Kidney (tissue), 14 donors: ENCODE results near the gene TNRC6A. TPM values are rescaled to one million over a fixed set of nuclear protein-coding genes. Genes with fewer than 3 reads are reported as not detected.

Experiments
- DNase-seq, 5 donors: peaks; one replicate each; pipeline ENCODE4 v3.0.0-alpha.2; 2013 to 2020
- FAIRE-seq: peaks from 2 replicates; lab custom pipeline; 2012; peaks lifted over from hg19 to GRCh38; lab: Jason Lieb, UNC
- H3K27ac ChIP-seq, 2 donors: one replicate each; pipeline ENCODE4 v1.7.0; 2013; ENCODE audit warnings: low read depth in 2 of 2, low read length in 2 of 2, inconsistent platforms in 1 of 2
- H3K27me3 ChIP-seq: one replicate; pipeline ENCODE4 v1.7.1; 2013; ENCODE audit warnings: low read length, inconsistent platforms; ENCODE audit not compliant: control insufficient read depth, insufficient read depth
- H3K36me3 ChIP-seq, 3 donors: one replicate each; pipeline versions ENCODE4 v1.7.0 to v1.7.1; 2013; ENCODE audit warnings: low read length in 3 of 3, control low read depth in 1 of 3, inconsistent platforms in 1 of 3; ENCODE audit not compliant: insufficient read depth in 3 of 3, control insufficient read depth in 2 of 3
- H3K4me1 ChIP-seq, 3 donors: one replicate each; pipeline versions ENCODE4 v1.7.0 to v1.7.1; 2013; ENCODE audit warnings: low read length in 3 of 3, inconsistent platforms in 1 of 3, low read depth in 1 of 3; ENCODE audit not compliant: control insufficient read depth in 2 of 3, insufficient read depth in 2 of 3
- H3K4me3 ChIP-seq, 3 donors: one replicate each; pipeline versions ENCODE4 v1.7.0 to v1.8.1; 2013; ENCODE audit warnings: low read length in 3 of 3, control low read depth in 1 of 3, inconsistent platforms in 1 of 3
- H3K9ac ChIP-seq, 3 donors: one replicate each; pipeline versions ENCODE4 v1.7.0 to v1.7.1; 2013; ENCODE audit warnings: low read length in 3 of 3, control low read depth in 1 of 3, inconsistent platforms in 1 of 3
- H3K9me3 ChIP-seq, 3 donors: one replicate each; pipeline versions ENCODE4 v1.7.0 to v1.7.1; 2013; ENCODE audit warnings: low read length in 3 of 3, control low read depth in 1 of 3, inconsistent platforms in 1 of 3; ENCODE audit not compliant: control insufficient read depth in 2 of 3, insufficient read depth in 1 of 3
- intact Hi-C: fragments of 100-400 bp; cut with DNase I; formaldehyde crosslinking; loops from one replicate; pipeline ENCODE4 v1.11.1; 2022
- polyA plus RNA-seq: library from polyadenylated mRNA; stranded (reverse); fragments of 350-450 nt; fragmentation: Illumina TruSeq; extraction: RNeasy Lipid Tissue Mini Kit (QIAGEN cat#74804); gene quantifications from one replicate; pipeline ENCODE4 v1.2.3, GENCODE V29; 2014; ENCODE audit warnings: low read depth, low replicate concordance; ENCODE audit not compliant: insufficient read depth
- total RNA-seq: library from RNA; stranded (reverse); fragmentation: NEBNext Ultra II Directional; extraction: Animal tissue kit (Norgen Biotek cat#: 25700); gene quantifications from one replicate; pipeline ENCODE4 v1.2.1, GENCODE V29; 2021
- TF ChIP-seq, protein P1 (sequence below): IDR thresholded peaks from 3 replicates; pipeline ENCODE4 v1.5.1; 2012; ENCODE audit warnings: mild to moderate bottlenecking, moderate library complexity, borderline replicate concordance; ENCODE audit not compliant: insufficient read depth; ENCODE audit errors: extremely low read depth
- donor health status: control.
- donor health status: control.
- donor health status: control.
- donor health status: control.
- donor health status: control.
- donor health status: DM: yes; HTN: yes; CAD: no.
- donor health status: Normal renal cell carcinoma (clear cell type).

The TNRC6A gene
- total and polyA plus RNA-seq, 2 donors from 2014 or later: 8.0 to 61.9 TPM

GRCh38 chr16:24769806-24770205 lies 40.4 kb downstream of the TNRC6A start:
- FAIRE-seq: no peak

GRCh38 chr16:24771132-24771778 lies 41.8 kb downstream of the TNRC6A start:
- no peaks in the 10 kb centered on the region for H3K9me3 ChIP-seq
- FAIRE-seq: peak; percentile 66
- H3K9ac ChIP-seq: no peak overlapping the region
- intact Hi-C loops: no loop called here
- TF ChIP-seq, protein P1, sequence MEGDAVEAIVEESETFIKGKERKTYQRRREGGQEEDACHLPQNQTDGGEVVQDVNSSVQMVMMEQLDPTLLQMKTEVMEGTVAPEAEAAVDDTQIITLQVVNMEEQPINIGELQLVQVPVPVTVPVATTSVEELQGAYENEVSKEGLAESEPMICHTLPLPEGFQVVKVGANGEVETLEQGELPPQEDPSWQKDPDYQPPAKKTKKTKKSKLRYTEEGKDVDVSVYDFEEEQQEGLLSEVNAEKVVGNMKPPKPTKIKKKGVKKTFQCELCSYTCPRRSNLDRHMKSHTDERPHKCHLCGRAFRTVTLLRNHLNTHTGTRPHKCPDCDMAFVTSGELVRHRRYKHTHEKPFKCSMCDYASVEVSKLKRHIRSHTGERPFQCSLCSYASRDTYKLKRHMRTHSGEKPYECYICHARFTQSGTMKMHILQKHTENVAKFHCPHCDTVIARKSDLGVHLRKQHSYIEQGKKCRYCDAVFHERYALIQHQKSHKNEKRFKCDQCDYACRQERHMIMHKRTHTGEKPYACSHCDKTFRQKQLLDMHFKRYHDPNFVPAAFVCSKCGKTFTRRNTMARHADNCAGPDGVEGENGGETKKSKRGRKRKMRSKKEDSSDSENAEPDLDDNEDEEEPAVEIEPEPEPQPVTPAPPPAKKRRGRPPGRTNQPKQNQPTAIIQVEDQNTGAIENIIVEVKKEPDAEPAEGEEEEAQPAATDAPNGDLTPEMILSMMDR: no peak
- no peak overlapping the region for H3K27ac ChIP-seq
- peaks cover 0 to 2% (median 0%) of the 10 kb centered on the region in 3 donors for H3K4me1 ChIP-seq
- DNase-seq: no peak
- no peak overlapping the region for H3K4me3 ChIP-seq
- peaks cover 0 to 11% (median 7%) of the 10 kb centered on the region in 3 donors for H3K36me3 ChIP-seq
- no peaks in the 10 kb centered on the region for H3K27me3 ChIP-seq

More at GRCh38 chr16:24769806-24770205, 40.4 kb downstream of the TNRC6A start:
- DNase-seq: no peak
- intact Hi-C loops: no loop called here
- H3K9me3 ChIP-seq: no peaks in the 10 kb centered on the region
- peaks cover 0 to 11% (median 11%) of the 10 kb centered on the region in 3 donors for H3K36me3 ChIP-seq
- TF ChIP-seq, protein P1: no peak
- no peaks in the 10 kb centered on the region for H3K4me1 ChIP-seq
- H3K4me3 ChIP-seq: no peak overlapping the region
- no peak overlapping the region for H3K27ac ChIP-seq
- no peaks in the 10 kb centered on the region for H3K27me3 ChIP-seq
- no peak overlapping the region for H3K9ac ChIP-seq

GRCh38 chr16:24771779-24772157 lies 42.3 kb downstream of the TNRC6A start:
- Histone ChIP-seq H3K9me3 (no peaks in the 10 kb centered on the region), H3K9ac (no peak overlapping the region), H3K36me3 (peaks cover 0 to 11% (median 6%) of the 10 kb centered on the region in 3 donors), H3K4me1 (peaks cover 0 to 2% (median 0%) of the 10 kb centered on the region in 3 donors), H3K27ac (no peak overlapping the region), H3K4me3 (no peak overlapping the region), H3K27me3 (no peaks in the 10 kb centered on the region)
- intact Hi-C loops: no loop called here
- FAIRE-seq (no peak), DNase-seq (no peak)
- TF ChIP-seq, protein P1: no peak
